C1 segment of cervical spinal cord (tissue), 14 donors: Measurements from ENCODE around the gene GNGT2.
"Not testable (repeated sequence)": the region's sequence is repeated elsewhere in the genome, so short reads cannot be mapped to it uniquely, and the experiment has no call there.

ENCODE experiments used
- DNase-seq, 14 donors: peaks; one replicate each; lab custom pipeline; 2025; lab: John Stamatoyannopoulos, UW

GNGT2 gene

GRCh38 chr17:49170711-49171110, 39.7 kb downstream of the GNGT2 start:
- not testable (repeated sequence) for DNase-seq

- DNase-seq, result no peak
Measured at GRCh38 chr17:49170216-49170615, 40.2 kb downstream of the GNGT2 start.

- DNase-seq, result no peak
Measured at GRCh38 chr17:49168706-49169105, 41.7 kb downstream of the GNGT2 start.

DNA sequence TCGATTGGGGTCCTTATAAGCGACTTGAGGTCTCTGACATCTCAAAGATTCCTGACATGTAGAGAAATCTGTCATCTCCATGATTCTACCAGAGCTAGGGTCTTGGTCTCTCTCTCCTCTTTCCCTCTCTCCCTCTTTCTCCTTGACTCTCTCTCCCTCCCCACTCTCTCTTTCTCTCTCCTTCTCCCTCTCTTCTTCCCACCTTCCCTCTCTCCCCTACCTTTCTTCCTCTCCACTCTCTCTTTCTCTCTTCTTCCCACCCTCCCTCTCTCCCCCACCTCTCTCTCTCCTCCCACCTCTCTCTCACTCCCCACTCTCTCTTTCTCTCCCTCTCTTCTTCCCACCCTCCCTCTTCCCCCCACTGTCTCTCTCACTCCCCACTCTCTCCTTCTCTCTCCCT, 45.2 kb downstream of the GNGT2 start:
- DNase-seq, result no peak

GRCh38 chr17:49162866-49163265, 47.5 kb downstream of the GNGT2 start:
- DNase-seq, result no peak

DNA sequence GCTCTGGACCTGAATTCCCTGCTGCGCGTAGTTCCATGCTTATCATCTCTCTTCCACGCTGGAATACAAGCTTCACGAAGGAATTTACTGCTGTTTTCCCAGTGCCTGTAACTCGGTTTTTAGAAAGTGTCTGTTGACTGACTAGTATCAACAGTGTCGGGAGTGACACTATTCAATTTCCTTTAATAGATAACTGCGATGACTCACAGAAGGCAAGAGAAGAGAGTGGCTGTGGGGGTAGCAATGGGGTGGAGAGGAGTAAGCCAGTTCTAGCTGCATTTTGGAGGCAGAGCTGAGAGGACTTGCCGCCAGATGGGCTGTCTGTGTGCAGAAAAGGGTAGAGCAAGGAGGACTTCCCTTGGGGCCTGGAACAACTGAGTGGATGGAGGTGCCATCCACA, 52.6 kb downstream of the GNGT2 start:
- no peak for DNase-seq

DNA sequence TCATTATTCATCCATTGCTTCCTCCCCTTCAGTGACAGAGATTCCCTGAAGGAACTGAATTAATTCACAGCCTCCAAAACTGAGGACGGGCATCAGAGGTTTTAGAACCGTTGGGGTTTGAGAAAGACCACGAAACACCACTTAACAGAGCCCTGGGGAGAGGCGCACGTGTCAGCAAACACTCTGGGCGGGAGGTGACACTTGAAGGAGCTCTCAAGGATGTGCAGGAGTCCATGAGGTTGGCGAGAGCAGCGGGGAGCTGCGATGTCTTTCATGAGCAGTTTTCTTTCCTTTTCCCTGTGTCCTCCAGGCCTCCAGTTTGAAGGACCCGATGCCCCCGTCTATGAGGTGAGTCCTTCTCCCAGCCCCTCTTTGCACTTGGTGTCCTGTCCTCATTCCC, 54.1 kb downstream of the GNGT2 start:
- DNase-seq, result no peak
